GM12878 (cell line): Measurements from ENCODE around the gene CCDC8. TPM values are rescaled to one million over a fixed set of nuclear protein-coding genes. Genes with fewer than 3 reads are reported as not detected.

ENCODE experiments used
- ATAC-seq: fragments of 200-7000 bp; cut with Tn5 transposase; 3 replicates; pipeline ENCODE4 v1.9.1; 2020; ENCODE audit warnings: mild to moderate bottlenecking, moderate library complexity
- BruUV-seq: library from RNA; stranded (reverse); fragments of 400-500 nt; replicated peaks from 2 replicates; lab custom pipeline; 2021; lab: Mats Ljungman, UMichigan
- CTCF ChIA-PET: fragments of 300-600 bp; sonication (Branson Sonifier 250); formaldehyde crosslinking; extraction: SDS; loops from one replicate; lab custom pipeline; 2021; ENCODE audit warnings: inconsistent platforms; lab: Yijun Ruan, JAX
- POLR2A ChIA-PET: fragments of 350-600 bp; formaldehyde crosslinking; extraction: SDS; loops from one replicate; lab custom pipeline; 2021; ENCODE audit warnings: inconsistent platforms; lab: Charles Lee
- RAD21 ChIA-PET: fragments of 300-600 bp; sonication (Branson Sonifier 250); formaldehyde crosslinking; loops from one replicate; lab custom pipeline; 2023; ENCODE audit warnings: antibody characterized with exemption; ENCODE audit not compliant: unreplicated experiment; lab: Charles Lee
- SMC1A ChIA-PET: fragments of 300-600 bp; sonication (Branson Sonifier 250); formaldehyde crosslinking; loops from one replicate; lab custom pipeline; 2023; ENCODE audit not compliant: unreplicated experiment, uncharacterized antibody; lab: Charles Lee
- DNase-seq: peaks from one replicate; pipeline ENCODE4 v3.0.0-alpha.2; 2011; ENCODE audit warnings: low read depth, low spot score
- FAIRE-seq: peaks from 3 replicates; lab custom pipeline; 2011; peaks lifted over from hg19 to GRCh38; lab: Jason Lieb, UNC
- H2AFZ ChIP-seq: 2 replicates; pipeline ENCODE4 v1.6.0; 2011; ENCODE audit warnings: low read depth, low read length, control low read depth; ENCODE audit not compliant: control insufficient read depth
- H3K27ac ChIP-seq: 2 replicates; pipeline ENCODE4 v1.5.1; 2011; ENCODE audit warnings: control low read depth; ENCODE audit not compliant: control insufficient read depth, insufficient read depth
- H3K27me3 ChIP-seq, 2 experiments: replicated peaks in 1 of 2; 2 replicates each; pipeline versions ENCODE4 v1.6.0 to v1.6.1; 2011; ENCODE audit warnings: low read length in 1 of 2; ENCODE audit not compliant: control insufficient read depth in 2 of 2, insufficient read depth in 2 of 2
- H3K36me3 ChIP-seq, 2 experiments: 2 replicates each; pipeline ENCODE4 v1.5.1; 2011; ENCODE audit warnings: low read length in 1 of 2; ENCODE audit not compliant: control insufficient read depth in 2 of 2, insufficient read depth in 2 of 2
- H3K4me1 ChIP-seq: 2 replicates; pipeline ENCODE4 v1.6.1; 2011; ENCODE audit warnings: mild to moderate bottlenecking, low read length, moderate library complexity, mixed read lengths; ENCODE audit not compliant: control insufficient read depth, insufficient read depth
- H3K4me2 ChIP-seq: 2 replicates; pipeline ENCODE4 v1.6.0; 2011; ENCODE audit warnings: control low read depth; ENCODE audit not compliant: control insufficient read depth, insufficient read depth
- H3K4me3 ChIP-seq: fragments of 200-600 bp; sonication (generic); 2 replicates; pipeline ENCODE4 v1.5.1; 2016
- H3K79me2 ChIP-seq: 2 replicates; pipeline ENCODE4 v1.6.0; 2011; ENCODE audit warnings: low read length; ENCODE audit not compliant: control insufficient read depth, insufficient read depth
- H3K9ac ChIP-seq: 2 replicates; pipeline ENCODE4 v1.8.0; 2011; ENCODE audit warnings: low read length, control low read depth, mixed read lengths; ENCODE audit not compliant: control insufficient read depth, insufficient read depth
- H3K9me3 ChIP-seq: replicated peaks from 3 replicates; pipeline ENCODE4 v1.5.1; 2011; ENCODE audit warnings: mild to moderate bottlenecking, low read length; ENCODE audit not compliant: control insufficient read depth, insufficient read depth
- H4K20me1 ChIP-seq: 2 replicates; pipeline ENCODE4 v1.6.0; 2011; ENCODE audit not compliant: control insufficient read depth, insufficient read depth
- ATF7 ChIP-seq: fragments of 450-650 bp; IDR thresholded peaks from 2 replicates; pipeline ENCODE4 v1.6.1; 2016; ENCODE audit warnings: low read depth, mild to moderate bottlenecking
- BMI1 ChIP-seq: fragments of 450-650 bp; IDR thresholded peaks from 2 replicates; pipeline ENCODE4 v1.6.1; 2016; ENCODE audit warnings: mild to moderate bottlenecking, moderate library complexity, borderline replicate concordance
- CEBPB ChIP-seq, 2 experiments: fragments of 150-350 bp in 1 of 2; IDR thresholded peaks; 2 replicates each; pipeline ENCODE4 v1.6.1; 2012 to 2014; ENCODE audit warnings: low read depth in 2 of 2, low read length in 2 of 2, borderline replicate concordance in 1 of 2, inconsistent platforms in 1 of 2
- EP300 ChIP-seq, 2 experiments: fragments of 150-350 bp in 1 of 2; IDR thresholded peaks; 2 replicates each; pipeline ENCODE4 v1.6.1; 2011 to 2012; ENCODE audit warnings: low read depth in 2 of 2, low read length in 2 of 2, borderline replicate concordance in 1 of 2, improper control_type of control experiment in 1 of 2, inconsistent platforms in 1 of 2; ENCODE audit not compliant: control insufficient read depth in 1 of 2
- HDAC2 ChIP-seq: fragments of 200-600 bp; sonication (generic); IDR thresholded peaks from 2 replicates; pipeline ENCODE4 v1.6.1; 2017
- HDAC6 ChIP-seq: fragments of 200-600 bp; sonication (generic); IDR thresholded peaks from one replicate; pipeline ENCODE4 v1.8.0; 2017; ENCODE audit warnings: antibody characterized with exemption; ENCODE audit not compliant: unreplicated experiment
- HSF1 ChIP-seq: fragments of 150-350 bp; IDR thresholded peaks from 2 replicates; pipeline ENCODE4 v1.6.1; 2014; ENCODE audit warnings: mild to moderate bottlenecking, low read depth, low read length
- NFYA ChIP-seq: IDR thresholded peaks from 2 replicates; pipeline ENCODE4 v1.6.1; 2011; ENCODE audit warnings: low read depth, mild to moderate bottlenecking, low read length, improper control_type of control experiment, borderline replicate concordance
- NFYB ChIP-seq: IDR thresholded peaks from 2 replicates; pipeline ENCODE4 v1.6.1; 2011; ENCODE audit warnings: low read depth, mild to moderate bottlenecking, low read length, improper control_type of control experiment, moderate library complexity; ENCODE audit not compliant: insufficient read depth
- POLR2AphosphoS5 ChIP-seq: IDR thresholded peaks from 2 replicates; pipeline ENCODE4 v1.6.1; 2011; ENCODE audit warnings: mild to moderate bottlenecking, low read length, inconsistent platforms
- POU2F2 ChIP-seq: IDR thresholded peaks from 3 replicates; pipeline ENCODE4 v1.6.1; 2011; ENCODE audit warnings: low read depth, mild to moderate bottlenecking, low read length, borderline replicate concordance
- RAD21 ChIP-seq: IDR thresholded peaks from 2 replicates; pipeline ENCODE4 v1.6.1; 2011; ENCODE audit warnings: mild to moderate bottlenecking, low read depth, low read length, moderate library complexity; ENCODE audit not compliant: insufficient read depth
- TARDBP ChIP-seq: IDR thresholded peaks from 2 replicates; pipeline ENCODE4 v1.6.1; 2016; ENCODE audit warnings: borderline replicate concordance
- ZBTB4 ChIP-seq: fragments of 450-650 bp; formaldehyde crosslinking; IDR thresholded peaks from 2 replicates; pipeline ENCODE4 v1.4.0; 2022; ENCODE audit warnings: mild to moderate bottlenecking, moderate library complexity
- WGBS: methylation state at CpG from one replicate; pipeline ENCODE4 v1.1.6; 2016; ENCODE audit warnings: low lambda C conversion rate; ENCODE audit not compliant: insufficient replicate concordance, insufficient coverage; ENCODE audit errors: missing lambda C conversion rate; 5-methylcytosine and 5-hydroxymethylcytosine counted together
- in situ Hi-C: fragments of 300-500 bp; cut with MboI; formaldehyde crosslinking; loops from 9 replicates; pipeline ENCODE4 v1.14.3; 2018; ENCODE audit warnings: mixed read lengths
- intact Hi-C: fragments of 100-400 bp; cut with micrococcal nuclease; formaldehyde crosslinking; loops from one replicate; pipeline ENCODE4 v1.14.2; 2022; ENCODE audit not compliant: unreplicated experiment
- polyA plus RNA-seq, 11 experiments: library from polyadenylated mRNA; depleted of rRNA in 4 of 11; unstranded in 6 of 11; stranded (reverse) in 5 of 11; fragments of >200 nt; fragmentation: Nextera tagmentation in 4 of 11; fragmentation: Illumina TruSeq in 1 of 11; extraction: Ambion mirVana in 4 of 11; extraction: Trizol in 1 of 11; gene quantifications; 1 replicate in 1 of 11; 2 replicates in 10 of 11; pipeline versions ENCODE4 v1.2.1 to v1.2.3, GENCODE V29; 2011 to 2016; ENCODE audit warnings: inconsistent platforms in 2 of 11, missing spikeins in 2 of 11, low read depth in 1 of 11
- total RNA-seq, 4 experiments: library from RNA; depleted of rRNA in 3 of 4; stranded (reverse); fragments of >200 nt in 3 of 4; fragmentation: Illumina TruSeq in 1 of 4; extraction: Trizol in 1 of 4; gene quantifications; 2 replicates each; pipeline versions ENCODE4 v1.2.1 to v1.2.3, GENCODE V29; 2013 to 2021
- TF ChIP-seq, protein P1 (sequence below): fragments of 450-650 bp; formaldehyde crosslinking; IDR thresholded peaks from 2 replicates; pipeline ENCODE4 v1.4.0; 2020; ENCODE audit warnings: mild to moderate bottlenecking, moderate library complexity

The CCDC8 gene
- total and polyA plus RNA-seq, 10 of the 15 experiments (the other 5 are each of a cell fraction or from before 2014, with no cell fraction given): under 0.01 to 0.15 (median 0.05) TPM; not detected in 5

- DNase-seq (no peak), FAIRE-seq (no peak), ATAC-seq (no peak)
- H3K27me3 ChIP-seq: no peaks in the 10 kb centered on the region
- H3K9me3 ChIP-seq: no peaks in the 10 kb centered on the region
- no peaks in the 10 kb centered on the region; the same call in 1 of the 2 replicates for H3K79me2 ChIP-seq
- intact Hi-C loops: no loop called here
- H4K20me1 ChIP-seq: no peaks in the 10 kb centered on the region
- POLR2A ChIA-PET: interaction anchor here (0.6 kb wide), 1 partner anchor 92 kb away, joined by 4 read pairs; no protein-coding TSS in a partner anchor
- H3K4me2 ChIP-seq: no peak overlapping the region
- H3K36me3 ChIP-seq: peaks cover 25 to 27% of the 10 kb centered on the region in 2 experiments
- TF ChIP-seq NFYB (no peak), TARDBP (no peak), BMI1 (no peak), ZBTB4 (no peak), HDAC6 (no peak), POLR2AphosphoS5 (no peak), NFYA (no peak), RAD21 (no peak), ATF7 (no peak), HSF1 (no peak), HDAC2 (no peak), EP300 (IDR thresholded peaks at IDR 0.05; ENCODE audit: borderline replicate concordance in 1 of 2, control insufficient read depth in 1 of 2, low read depth in 2 of 2, low read length in 2 of 2) (no peak), POU2F2 (no peak), CEBPB (IDR thresholded peaks at IDR 0.05; ENCODE audit: borderline replicate concordance in 1 of 2, low read depth in 2 of 2, low read length in 2 of 2) (no peak)
- TF ChIP-seq, protein P1, sequence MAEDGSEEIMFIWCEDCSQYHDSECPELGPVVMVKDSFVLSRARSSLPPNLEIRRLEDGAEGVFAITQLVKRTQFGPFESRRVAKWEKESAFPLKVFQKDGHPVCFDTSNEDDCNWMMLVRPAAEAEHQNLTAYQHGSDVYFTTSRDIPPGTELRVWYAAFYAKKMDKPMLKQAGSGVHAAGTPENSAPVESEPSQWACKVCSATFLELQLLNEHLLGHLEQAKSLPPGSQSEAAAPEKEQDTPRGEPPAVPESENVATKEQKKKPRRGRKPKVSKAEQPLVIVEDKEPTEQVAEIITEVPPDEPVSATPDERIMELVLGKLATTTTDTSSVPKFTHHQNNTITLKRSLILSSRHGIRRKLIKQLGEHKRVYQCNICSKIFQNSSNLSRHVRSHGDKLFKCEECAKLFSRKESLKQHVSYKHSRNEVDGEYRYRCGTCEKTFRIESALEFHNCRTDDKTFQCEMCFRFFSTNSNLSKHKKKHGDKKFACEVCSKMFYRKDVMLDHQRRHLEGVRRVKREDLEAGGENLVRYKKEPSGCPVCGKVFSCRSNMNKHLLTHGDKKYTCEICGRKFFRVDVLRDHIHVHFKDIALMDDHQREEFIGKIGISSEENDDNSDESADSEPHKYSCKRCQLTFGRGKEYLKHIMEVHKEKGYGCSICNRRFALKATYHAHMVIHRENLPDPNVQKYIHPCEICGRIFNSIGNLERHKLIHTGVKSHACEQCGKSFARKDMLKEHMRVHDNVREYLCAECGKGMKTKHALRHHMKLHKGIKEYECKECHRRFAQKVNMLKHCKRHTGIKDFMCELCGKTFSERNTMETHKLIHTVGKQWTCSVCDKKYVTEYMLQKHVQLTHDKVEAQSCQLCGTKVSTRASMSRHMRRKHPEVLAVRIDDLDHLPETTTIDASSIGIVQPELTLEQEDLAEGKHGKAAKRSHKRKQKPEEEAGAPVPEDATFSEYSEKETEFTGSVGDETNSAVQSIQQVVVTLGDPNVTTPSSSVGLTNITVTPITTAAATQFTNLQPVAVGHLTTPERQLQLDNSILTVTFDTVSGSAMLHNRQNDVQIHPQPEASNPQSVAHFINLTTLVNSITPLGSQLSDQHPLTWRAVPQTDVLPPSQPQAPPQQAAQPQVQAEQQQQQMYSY (CRISPR knock-in tag): no peak
- H2AFZ ChIP-seq: no peak overlapping the region
- H3K4me3 ChIP-seq: no peak overlapping the region
- WGBS: 96% methylated on average over 2 of the region's 2 CpGs
- CTCF ChIA-PET: interaction anchor here (1.0 to 1.8 kb wide), 2 partner anchors 10 to 165 kb away, joined by 3 to 5 read pairs; no protein-coding TSS in a partner anchor
- H3K9ac ChIP-seq: no peak overlapping the region
- in situ Hi-C loops: no loop called here
- no peaks in the 10 kb centered on the region for H3K4me1 ChIP-seq
- SMC1A ChIA-PET: interaction anchor here (1.0 kb wide), 1 partner anchor 8 kb away, joined by 3 read pairs; no protein-coding TSS in a partner anchor
- BruUV-seq: no TSS peak
- no peak overlapping the region for H3K27ac ChIP-seq
- RAD21 ChIA-PET: no interaction called here
Measured at GRCh38 chr19:46378268-46378667, 35.1 kb downstream of the CCDC8 start.
